Iris pigment epithelial cell (primary cell): ENCODE measurements around the gene FOXB1.

Experiments used
- DNase-seq: peaks from one replicate; pipeline ENCODE4 v3.0.0-alpha.2; 2011; ENCODE audit warnings: low read depth

FOXB1 gene

DNA sequence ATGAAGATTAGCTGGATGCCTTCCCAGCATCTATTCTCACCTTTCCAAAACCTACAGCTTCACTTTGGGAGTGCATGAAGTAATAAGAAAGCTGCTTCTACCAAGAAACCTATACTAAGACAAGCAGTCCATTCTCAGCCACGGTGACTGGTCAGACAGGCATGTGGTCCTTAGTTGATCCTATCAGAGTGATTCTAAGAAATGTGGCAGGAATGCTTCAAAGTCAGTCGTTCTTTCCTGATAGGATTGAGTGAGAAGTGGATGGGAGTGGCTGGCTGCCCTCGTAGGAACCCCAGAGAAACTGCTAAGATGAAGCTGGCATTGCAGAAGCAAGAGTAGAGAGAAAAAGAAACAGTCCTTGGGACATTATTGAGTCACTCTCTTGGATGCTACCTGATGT, 16.6 kb downstream of the FOXB1 start:
- DNase-seq, result no peak

DNA sequence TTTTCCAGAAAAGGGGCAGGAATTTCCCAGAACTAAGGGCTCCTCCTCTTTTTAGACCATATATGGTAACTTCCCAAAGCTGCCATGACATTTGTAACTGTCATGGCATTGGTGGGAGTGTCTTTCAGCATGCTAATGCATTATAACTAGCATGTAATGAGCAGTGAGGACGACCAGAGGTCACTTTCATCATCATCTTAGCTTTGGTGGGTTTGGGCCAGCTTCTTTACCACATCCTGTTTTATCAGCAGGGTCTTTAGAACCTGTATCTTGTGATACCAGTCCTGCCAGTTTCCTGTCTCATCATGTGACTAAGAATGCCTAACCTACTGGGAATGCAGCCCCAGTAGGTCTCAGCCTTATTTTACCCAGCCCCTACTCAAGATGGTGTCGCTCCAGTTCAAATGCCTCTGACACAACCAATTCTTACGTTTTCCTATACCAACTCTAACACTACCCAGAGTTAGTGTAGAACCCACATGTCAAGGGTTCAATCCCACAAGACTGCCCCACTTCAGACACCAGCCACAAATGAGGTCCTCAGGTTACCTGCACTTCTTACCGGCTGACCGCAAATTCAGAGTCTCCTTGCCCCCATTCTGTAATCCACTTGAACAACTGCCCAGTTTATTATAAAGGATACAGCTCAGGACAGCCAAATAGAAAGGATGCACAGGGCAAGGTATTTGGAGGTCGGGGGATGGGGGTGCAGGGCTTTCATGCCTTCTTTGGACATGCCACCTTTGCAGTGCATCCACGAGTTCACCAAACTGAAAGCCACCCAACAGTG, 17.7 kb downstream of the FOXB1 start:
- no peak for DNase-seq

GRCh38 chr15:60022379-60022741, 18.2 kb downstream of the FOXB1 start:
- no peak for DNase-seq

DNA sequence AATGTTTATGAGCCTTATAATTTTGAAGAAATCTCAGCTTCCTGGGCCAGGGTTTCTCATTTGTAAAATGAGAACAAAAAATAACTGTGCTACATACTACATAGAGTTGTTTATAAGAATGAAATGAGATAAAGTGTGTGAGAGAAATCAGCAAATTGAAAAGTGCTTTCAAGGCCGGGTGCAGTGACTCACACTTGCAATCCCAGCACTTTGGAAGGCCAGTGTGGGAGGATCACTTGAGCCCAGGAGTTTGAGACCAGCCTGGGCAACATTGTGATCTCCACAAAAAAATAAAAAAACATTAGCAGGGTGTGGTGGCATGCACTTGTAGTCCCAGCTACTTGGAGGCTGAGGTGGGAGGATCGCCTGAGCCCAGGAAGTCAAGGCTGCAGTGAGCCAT, 22.4 kb downstream of the FOXB1 start:
- DNase-seq, result peak; percentile 37

DNA sequence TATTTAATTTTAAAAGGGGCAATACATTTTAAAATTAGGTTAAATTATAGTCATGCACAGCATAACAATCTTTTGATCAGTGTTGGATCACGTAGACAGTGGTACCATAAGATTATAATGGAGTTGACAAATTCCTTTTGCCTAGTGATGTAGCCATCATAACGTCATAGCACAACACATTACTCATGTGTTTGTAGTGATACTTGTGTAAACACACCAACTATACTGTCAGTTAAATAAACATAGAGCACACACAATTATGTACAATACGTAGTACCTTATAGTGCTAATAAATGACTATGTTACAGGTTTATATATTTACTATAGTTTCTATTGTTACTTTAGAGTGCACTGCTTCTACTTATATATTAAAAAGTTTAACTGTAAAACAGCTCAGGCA, 31.2 kb downstream of the FOXB1 start:
- no peak for DNase-seq

DNA sequence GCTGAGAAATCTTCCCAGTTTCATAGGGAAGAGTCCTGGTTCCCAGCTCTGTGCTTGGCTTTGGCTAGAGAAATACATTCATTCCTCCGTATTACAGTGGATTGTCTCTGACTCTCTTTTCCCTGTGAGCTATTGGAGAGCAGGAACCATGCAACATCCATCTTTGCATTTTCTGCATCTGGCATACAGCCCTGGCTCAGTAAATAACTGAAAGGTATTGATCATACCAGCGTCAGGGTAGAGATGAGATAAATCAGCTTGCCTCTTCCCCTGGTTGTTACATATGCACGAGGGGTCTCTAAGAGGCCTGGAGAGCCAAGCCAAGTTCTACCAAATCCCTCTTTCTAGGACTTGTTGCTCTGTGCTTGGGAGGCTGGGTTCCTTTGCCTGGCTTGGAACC, 35.2 kb downstream of the FOXB1 start:
- no peak for DNase-seq

GRCh38 chr15:60043744-60044435, 39.8 kb downstream of the FOXB1 start:
- DNase-seq, result no peak

- no peak for DNase-seq
Measured at GRCh38 chr15:60044636-60045270, 40.6 kb downstream of the FOXB1 start.

DNA sequence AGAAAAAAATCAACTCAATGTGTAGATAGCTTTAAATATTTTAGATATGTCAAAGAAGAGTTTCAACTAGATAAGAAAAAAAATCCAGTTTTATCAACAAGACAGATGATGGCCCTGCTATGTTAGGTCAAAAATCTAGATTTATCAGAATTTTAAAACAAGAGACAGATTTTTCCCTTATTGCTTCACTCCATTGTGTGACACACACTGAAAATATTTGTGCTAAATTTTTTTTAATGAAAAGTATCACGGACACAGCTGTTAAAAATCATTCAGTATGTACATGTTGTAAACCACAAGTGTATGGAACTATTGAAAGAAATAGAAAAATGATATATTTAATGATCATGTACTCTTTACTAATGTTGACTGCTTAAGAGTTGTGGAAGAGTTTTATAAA, 43.6 kb downstream of the FOXB1 start:
- DNase-seq, result peak; percentile 15

DNA sequence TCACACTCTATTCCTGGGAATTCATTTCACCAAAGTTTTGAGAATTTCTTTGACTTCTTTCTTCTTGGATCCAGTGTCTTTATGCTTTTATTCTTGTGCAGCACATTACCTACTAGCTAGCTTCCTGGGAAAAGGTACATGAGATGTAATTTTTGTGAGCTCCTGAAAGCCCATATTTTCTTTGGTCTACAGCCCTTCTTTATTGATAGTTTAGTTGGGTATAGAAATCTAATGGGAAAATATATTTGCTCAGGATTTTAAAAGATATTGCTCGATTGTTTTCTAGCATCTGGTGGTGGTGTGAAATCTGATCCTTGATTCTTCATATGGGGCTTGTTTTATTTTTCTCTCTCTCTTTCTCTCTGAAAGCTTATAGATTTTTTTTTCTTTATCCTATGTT, 45.8 kb downstream of the FOXB1 start:
- no peak for DNase-seq

- DNase-seq, result no peak
Measured at GRCh38 chr15:60052796-60053195, 48.7 kb downstream of the FOXB1 start.

- DNase-seq, result no peak
Measured at GRCh38 chr15:60054472-60054871, 50.4 kb downstream of the FOXB1 start.
